ENCODE measurements around the gene COX11. TPM values are rescaled to one million over a fixed set of nuclear protein-coding genes. Genes with fewer than 3 reads are reported as not detected.

COX11 gene
- total and polyA plus RNA-seq, 2 of the 13 experiments (the other 11 are each of a cell fraction or from before 2014, with no cell fraction given), result 103 to 203 TPM

GRCh38 chr17:54968988-54969332 is 506 bp upstream of the COX11 start (continued):
- TF ChIP-seq ATF7 (IDR thresholded peaks at IDR 0.05) (no peak), ATF7 (CRISPR knock-in tag; IDR thresholded peaks at IDR 0.05) (peak; percentile 33; the same call in 1 of the 2 replicates)

DNA sequence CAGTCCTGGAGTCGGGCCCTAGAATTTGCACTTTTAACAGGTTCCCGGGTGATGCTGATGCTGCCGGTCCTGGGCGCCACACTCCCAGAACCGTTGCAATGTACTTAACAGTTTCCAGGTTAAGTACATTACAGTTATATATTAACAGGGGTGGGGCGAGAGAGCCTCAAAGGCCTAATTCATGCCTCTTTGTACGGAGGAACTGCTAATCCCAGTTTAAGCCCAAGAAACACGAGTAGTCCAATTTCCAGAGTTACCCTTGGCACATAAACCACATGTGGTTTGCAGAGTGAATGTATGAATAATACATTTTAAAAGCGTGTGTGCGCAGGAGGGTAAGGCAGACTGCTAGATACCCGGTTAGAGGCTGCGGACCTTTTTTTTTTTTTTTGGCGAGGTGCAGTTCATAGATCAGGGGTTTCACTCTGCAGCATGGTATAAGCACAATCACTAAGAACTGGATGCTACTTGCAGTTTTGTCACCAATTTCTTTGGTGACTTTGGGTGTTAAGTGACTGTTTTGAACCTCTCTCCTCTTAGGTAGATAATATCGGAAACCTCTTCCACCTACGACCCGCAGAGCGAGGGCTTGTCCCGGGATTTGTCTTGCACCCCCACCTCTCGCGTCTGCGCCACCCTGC is 713 bp downstream of the COX11 start:
- Histone ChIP-seq H3K4me1 (ENCODE audit: insufficient read depth, low read length) (peaks cover 61% of the 10 kb centered on the region), H3K27ac (ENCODE audit: extremely low read length, insufficient read depth, low read length) (peak overlapping the region; percentile 82), H3K9me3 (ENCODE audit: low read length) (no peaks in the 10 kb centered on the region), H3K9ac (ENCODE audit: insufficient read depth, low read depth, low read length) (peak overlapping the region; percentile 92), H3K27me3 (ENCODE audit: control insufficient read depth in 1 of 2, insufficient read depth in 2 of 2, low read length in 2 of 2) (no peaks in the 10 kb centered on the region; a peak in 1 of 5 replicates), H4K20me1 (ENCODE audit: insufficient read depth, low read length) (peaks cover 5% of the 10 kb centered on the region), H3K36me3 (replicated peaks in 1 of 2; ENCODE audit: control insufficient read depth in 1 of 2, insufficient read depth in 2 of 2, low read length in 2 of 2) (peaks cover 1 to 29% of the 10 kb centered on the region in 2 experiments; a peak in 4 of 5 replicates), H3K79me2 (ENCODE audit: insufficient read depth, low read length) (peaks cover 80% of the 10 kb centered on the region), H3K4me2 (ENCODE audit: low read depth, low read length) (peak overlapping the region; percentile 91), H2AFZ (ENCODE audit: low read length) (peak overlapping the region; percentile 13), H3K4me3 (replicated peaks in 1 of 3; ENCODE audit: insufficient read depth in 1 of 3, low read depth in 2 of 3, low read length in 3 of 3) (peak overlapping the region; percentile 79 to 99 (median 93))
- peak; percentile 68 for FAIRE-seq
- peak; percentile 83 for DNase-seq (ENCODE audit: low spot score)
- CTCF ChIA-PET (ENCODE audit: low intra/inter-chr PET ratio, low total read pairs), result no interaction called here
- BruUV-seq (replicated peaks), result TSS peak; percentile 51
- peak; percentile 70 for ATAC-seq
- in situ Hi-C loops (cut with HindIII; ENCODE audit: extremely low pct_ligation_motif_present, low pct_unique_long_range_greater_than_20kb) (no loop called here), intact Hi-C loops (cut with micrococcal nuclease; ENCODE audit: unreplicated experiment) (loop anchor here (1.0 to 10.0 kb wide), 2 partner anchors 64 to 317 kb away; no protein-coding TSS in a partner anchor)
- POLR2A ChIA-PET, result interaction anchor here (1.0 to 1.5 kb wide), 2 partner anchors 38 to 466 kb away, joined by 3 to 5 read pairs; no protein-coding TSS in a partner anchor
- WGBS (ENCODE audit: low lambda C conversion rate), result under 1% methylated on average over 21 of the region's 21 CpGs
- TF ChIP-seq NPAS2 (CRISPR knock-in tag; IDR thresholded peaks at IDR 0.05; ENCODE audit: borderline replicate concordance) (no peak), TFE3 (CRISPR knock-in tag; IDR thresholded peaks at IDR 0.05) (no peak), ZNF557 (CRISPR knock-in tag; IDR thresholded peaks at IDR 0.05) (no peak; the same call in none of the 2 replicates), HNF1A (IDR thresholded peaks at IDR 0.05; ENCODE audit: low read depth) (peak; percentile 86), HNF1A (CRISPR knock-in tag; IDR thresholded peaks at IDR 0.05; ENCODE audit: borderline replicate concordance) (peak; percentile 82), HDAC2 (CRISPR knock-in tag; IDR thresholded peaks at IDR 0.05) (peak; percentile 21; the same call in 1 of the 2 replicates), ZNF546 (CRISPR knock-in tag; conservative IDR thresholded peaks at IDR 0.05) (no peak), DNMT3B (CRISPR knock-in tag; conservative IDR thresholded peaks at IDR 0.05) (peak; percentile 51; the same call in 1 of the 2 replicates), JUN (CRISPR knock-in tag; IDR thresholded peaks at IDR 0.05) (peak; percentile 42; the same call in 1 of the 2 replicates), MXI1 (IDR thresholded peaks at IDR 0.05; ENCODE audit: borderline replicate concordance, low read depth, low read length) (peak; percentile 45; the same call in 1 of the 3 replicates), TCF12 (IDR thresholded peaks at IDR 0.05) (no peak), TCF12 (CRISPR knock-in tag; IDR thresholded peaks at IDR 0.05) (0 out of 2 replicates have a peak, but pooled peaks have one; percentile 1), NR2C2 (CRISPR knock-in tag; IDR thresholded peaks at IDR 0.05; ENCODE audit: borderline replicate concordance) (peak; percentile 61; the same call in 1 of the 2 replicates)
- TF ChIP-seq, protein P1, sequence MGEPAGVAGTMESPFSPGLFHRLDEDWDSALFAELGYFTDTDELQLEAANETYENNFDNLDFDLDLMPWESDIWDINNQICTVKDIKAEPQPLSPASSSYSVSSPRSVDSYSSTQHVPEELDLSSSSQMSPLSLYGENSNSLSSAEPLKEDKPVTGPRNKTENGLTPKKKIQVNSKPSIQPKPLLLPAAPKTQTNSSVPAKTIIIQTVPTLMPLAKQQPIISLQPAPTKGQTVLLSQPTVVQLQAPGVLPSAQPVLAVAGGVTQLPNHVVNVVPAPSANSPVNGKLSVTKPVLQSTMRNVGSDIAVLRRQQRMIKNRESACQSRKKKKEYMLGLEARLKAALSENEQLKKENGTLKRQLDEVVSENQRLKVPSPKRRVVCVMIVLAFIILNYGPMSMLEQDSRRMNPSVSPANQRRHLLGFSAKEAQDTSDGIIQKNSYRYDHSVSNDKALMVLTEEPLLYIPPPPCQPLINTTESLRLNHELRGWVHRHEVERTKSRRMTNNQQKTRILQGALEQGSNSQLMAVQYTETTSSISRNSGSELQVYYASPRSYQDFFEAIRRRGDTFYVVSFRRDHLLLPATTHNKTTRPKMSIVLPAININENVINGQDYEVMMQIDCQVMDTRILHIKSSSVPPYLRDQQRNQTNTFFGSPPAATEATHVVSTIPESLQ (CRISPR knock-in tag; conservative IDR thresholded peaks at IDR 0.05), result no peak
